HG03039 (cell line): ENCODE measurements around the gene GJB2.

Source experiments
- ATAC-seq: cut with Tn5 transposase; IDR thresholded peaks from one replicate; pipeline ENCODE4 v1.9.1; 2021; ENCODE audit warnings: mild to moderate bottlenecking, moderate library complexity; ENCODE audit not compliant: unreplicated experiment

GJB2 gene

DNA sequence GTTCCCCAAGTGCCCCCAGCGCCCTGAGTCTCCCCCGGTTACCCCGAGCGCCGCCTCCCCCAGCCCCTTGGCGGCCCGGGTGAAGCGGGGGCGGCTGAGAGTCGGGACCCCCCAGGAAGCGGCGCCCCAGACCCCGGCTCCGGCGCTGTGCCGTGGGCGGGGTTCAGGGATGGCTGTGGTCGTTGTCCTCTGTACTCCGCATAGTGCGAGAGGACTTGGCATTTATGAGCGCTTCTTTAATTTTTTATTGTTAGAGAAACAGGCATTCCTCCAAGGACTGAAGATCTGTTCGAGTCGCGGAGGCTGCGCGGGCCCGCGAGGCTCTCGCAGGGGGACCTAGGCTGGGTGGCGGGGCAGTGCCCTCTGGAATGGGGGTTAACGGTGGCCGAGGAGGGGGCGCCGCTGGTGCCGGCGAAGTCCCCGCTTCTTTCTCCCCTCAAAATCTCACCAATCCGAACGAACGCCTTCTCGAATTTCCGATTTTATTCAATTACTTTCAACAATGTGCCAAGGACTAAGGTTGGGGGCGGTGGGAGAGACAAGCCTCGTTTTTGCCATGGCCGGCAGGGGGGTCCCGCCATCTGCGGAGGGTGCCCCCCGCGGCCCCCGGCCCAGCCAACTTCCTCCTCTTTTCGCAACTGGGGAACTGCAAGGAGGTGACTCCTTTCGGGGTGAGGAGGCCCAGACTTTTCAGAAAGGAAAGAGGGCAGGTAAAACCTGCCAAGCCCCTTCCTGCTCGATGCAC, 596 bp upstream of the GJB2 start:
- ATAC-seq, result no peak

DNA sequence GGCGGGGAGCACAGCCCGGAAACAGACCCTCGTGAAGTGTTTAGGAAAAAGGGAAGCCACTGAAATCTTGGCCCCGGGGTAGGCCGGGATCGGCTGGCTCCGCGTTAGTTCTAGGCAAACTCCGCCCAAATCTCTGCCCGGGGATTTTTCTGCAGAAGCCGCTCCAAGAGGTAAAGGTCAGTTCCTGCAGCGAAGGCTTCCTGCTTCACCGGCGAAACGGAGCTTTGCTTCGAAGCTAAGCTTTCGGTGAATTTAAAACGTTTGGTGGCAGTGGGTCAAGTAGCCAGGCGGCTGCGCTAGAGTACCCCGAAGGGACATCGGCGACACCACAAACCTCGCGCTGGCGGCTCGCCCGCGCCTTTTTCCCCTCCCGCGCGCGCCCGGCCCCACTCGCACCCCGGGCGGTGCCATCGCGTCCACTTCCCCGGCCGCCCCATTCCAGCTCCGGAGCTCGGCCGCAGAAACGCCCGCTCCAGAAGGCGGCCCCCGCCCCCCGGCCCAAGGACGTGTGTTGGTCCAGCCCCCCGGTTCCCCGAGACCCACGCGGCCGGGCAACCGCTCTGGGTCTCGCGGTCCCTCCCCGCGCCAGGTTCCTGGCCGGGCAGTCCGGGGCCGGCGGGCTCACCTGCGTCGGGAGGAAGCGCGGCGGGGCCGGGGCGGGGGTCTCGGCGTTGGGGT, 441 bp downstream of the GJB2 start:
- ATAC-seq, result no peak

DNA sequence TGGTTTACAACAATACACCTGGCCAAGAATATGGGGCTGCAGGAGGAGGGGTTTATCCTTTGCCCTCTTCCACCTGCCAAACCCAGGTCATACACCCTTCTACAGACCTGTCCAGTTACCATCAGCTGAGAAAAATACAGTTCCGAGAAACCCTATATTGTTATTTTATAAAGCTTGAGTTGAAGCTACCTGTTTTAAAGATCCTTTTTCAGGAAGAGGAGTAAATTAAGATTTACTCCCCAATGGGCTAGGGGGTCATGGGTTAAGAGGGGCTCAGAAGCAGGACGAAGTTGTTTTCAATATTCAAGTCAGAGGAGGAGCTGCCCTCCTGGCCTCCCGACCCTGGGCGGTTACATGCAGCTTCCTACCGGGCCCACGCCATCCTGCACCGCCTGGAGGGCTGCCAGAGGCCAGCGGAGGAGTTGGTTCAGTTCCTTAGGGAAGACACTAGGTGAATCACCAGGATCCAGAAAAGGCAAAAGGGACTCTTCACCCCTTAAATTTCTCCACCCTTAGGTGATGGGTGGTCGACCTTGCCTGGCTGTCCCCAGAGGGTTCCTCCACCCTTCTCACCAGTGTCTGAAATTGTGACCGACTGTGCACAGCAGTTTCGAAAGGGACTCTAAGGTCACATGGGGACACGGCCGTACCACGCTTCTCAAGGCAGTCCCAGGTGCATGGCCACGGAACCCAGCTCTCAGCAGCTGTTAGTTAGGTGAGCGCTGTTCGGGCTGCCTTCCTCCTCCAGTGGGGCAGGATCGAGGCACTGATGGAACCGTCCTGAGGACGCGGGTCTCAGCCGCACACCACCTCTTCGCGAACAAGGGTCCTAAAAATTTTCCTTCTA, 1.2 kb downstream of the GJB2 start:
- ATAC-seq, result no peak

DNA sequence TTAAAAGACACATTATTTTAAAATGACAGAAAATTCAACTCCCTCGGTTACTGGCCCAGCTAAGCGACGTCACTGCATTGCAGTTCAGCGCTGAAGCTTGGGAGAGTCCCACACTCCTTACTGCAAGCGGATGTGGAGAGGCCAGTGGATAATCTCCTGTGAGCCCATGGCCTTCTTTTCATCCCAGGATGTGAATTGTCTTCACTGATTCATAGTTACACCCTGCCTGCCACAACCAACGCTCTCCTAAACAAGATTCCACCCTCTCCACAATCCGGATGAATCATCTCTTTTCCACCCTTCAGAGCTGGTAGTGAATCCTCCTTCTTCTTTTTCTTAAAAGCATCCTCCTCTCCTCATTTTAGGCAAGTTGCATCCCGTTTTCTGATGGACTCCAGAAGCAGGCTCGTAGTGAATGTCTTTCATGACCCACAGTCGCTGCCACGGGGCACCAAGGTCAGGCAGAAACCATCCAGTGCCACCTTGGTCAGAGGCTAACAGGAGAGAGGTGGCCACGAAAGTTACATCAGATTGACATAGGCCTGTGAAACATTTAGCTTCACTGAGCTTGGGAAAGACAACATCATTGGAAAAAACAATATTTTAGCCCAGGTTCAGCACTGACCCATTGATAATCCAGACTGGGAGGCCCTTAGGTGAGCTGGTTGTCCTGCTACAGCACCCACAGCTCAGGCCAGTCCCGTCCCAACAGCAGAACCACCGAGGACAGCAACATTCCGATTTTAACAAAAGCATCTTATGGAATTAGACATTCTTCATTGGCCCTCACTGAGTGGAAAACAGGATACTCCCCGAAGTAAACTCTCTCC, 2.0 kb downstream of the GJB2 start:
- no peak for ATAC-seq

DNA sequence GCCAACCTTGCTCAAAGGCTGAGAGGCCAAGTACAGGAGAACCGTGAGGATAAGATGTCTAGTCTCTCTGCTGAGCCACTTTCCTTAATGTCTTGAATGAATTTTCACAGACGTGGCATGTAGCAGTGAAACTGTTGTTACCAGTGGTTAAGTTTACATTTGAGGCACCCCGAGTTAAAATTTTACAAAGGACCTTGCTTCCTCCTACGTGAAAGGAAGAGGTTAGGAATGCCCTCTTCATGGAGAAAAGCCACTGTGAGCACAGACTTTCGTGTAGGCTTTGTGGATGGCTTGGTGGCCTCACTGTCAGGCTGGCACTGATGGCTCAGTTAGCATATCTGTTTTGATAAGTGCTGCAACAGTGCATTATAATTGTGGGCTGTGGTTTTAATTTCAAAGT, 2.7 kb downstream of the GJB2 start:
- no peak for ATAC-seq

DNA sequence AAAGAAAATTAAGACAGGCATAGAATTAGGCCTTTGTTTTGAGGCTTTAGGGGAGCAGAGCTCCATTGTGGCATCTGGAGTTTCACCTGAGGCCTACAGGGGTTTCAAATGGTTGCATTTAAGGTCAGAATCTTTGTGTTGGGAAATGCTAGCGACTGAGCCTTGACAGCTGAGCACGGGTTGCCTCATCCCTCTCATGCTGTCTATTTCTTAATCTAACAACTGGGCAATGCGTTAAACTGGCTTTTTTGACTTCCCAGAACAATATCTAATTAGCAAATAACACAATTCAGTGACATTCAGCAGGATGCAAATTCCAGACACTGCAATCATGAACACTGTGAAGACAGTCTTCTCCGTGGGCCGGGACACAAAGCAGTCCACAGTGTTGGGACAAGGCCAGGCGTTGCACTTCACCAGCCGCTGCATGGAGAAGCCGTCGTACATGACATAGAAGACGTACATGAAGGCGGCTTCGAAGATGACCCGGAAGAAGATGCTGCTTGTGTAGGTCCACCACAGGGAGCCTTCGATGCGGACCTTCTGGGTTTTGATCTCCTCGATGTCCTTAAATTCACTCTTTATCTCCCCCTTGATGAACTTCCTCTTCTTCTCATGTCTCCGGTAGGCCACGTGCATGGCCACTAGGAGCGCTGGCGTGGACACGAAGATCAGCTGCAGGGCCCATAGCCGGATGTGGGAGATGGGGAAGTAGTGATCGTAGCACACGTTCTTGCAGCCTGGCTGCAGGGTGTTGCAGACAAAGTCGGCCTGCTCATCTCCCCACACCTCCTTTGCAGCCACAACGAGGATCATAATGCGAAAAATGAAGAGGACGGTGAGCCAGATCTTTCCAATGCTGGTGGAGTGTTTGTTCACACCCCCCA, 3.8 kb downstream of the GJB2 start:
- ATAC-seq, result no peak

DNA sequence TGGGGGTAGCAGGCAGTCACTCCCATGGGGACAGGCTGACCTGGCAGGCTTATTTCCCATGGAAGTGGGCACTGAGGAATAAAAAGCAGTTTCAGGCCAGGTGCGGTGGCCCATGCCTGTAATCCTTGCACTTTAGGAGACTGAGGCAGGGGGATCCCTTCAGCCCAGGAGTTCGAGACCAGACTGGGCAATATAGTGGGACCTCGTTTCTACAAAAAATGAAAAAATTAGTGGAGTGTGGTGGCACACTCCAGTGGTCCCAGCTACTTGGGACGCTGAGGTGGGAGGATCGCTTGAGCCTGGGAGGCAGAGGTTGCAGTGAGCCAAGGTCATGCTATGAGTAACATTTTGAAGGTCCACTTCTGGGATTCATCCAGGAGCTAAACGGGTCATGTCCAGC, 6.0 kb downstream of the GJB2 start:
- ATAC-seq, result no peak

DNA sequence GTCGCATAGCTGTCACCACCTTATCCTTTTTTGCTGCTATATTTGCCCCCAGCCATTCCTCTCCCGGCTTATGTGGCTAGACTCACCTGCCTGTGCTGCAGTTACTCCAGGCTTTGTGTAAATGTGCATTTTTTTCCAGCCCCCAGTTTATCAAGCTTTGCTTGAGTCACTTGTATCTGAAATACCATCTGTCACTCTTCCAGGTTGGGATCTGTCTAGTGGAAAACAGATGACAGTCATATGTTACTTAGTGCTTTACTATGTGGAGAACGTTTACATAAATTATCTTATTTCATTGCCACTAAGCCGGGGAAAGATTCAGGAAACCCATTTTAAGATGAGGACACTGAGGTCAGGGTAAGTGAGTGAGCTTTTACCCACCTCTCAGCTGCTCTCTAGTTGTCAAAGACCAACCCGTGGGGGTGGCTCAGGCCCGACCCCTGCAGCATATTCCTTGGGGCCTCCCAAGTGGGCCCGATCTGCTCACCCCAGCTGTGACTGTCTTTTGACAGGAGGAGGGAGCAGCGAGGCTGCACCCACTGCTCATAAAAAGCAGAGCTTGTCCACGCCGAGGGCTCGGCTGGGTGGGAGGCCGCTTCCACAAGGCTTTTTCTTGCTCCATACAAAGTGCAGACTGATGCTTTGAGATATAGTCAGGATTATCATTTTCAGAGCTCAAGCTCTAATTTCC, 7.2 kb downstream of the GJB2 start:
- ATAC-seq, result no peak

DNA sequence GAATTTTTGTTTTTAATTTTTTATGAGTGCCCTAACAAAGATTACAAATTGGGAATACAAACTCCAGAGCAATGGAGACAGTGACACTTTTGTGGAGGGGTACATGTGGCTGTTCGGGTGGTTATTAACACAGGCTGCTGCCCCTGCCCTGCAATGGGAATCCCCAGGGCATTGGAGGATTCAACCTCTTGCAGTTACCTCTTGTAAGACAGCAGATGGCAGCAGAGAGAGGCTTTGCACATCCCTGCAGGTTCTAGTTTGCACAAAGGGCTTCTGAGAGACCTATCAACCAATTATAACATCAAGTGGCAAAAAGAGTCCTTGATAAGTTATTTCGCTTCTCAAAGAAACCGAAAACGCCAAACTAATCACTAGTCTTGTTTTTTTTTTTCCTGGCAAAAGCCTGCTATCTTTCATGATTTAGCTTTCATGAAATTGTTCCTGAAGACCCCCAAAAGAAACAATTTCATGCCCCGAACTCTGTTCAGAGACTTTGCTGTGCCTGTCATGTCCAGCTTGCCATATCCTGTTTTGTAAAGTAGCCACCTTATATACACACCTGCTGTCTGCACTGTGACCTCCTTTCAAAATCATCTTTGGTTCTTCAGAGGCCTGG, 10.4 kb downstream of the GJB2 start:
- ATAC-seq, result peak; percentile 66

DNA sequence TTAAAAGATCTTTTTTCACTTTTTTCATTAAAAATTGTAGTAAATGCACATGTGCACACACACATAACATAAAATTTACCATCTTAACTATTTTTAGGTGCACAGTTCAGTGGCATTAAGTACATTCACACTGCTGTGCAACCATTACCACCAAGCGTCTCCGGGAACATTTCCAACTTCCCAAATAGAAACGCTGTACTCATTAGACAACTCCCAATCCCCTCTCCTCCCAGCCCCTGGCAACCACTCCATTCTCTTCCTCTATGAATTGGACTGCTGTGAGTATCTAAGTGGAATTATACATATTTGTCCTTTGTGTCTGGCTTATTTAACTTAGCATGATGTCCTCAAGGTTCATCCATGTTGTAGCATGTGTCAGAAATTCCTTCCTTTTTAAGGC, 11.6 kb downstream of the GJB2 start:
- ATAC-seq, result no peak

DNA sequence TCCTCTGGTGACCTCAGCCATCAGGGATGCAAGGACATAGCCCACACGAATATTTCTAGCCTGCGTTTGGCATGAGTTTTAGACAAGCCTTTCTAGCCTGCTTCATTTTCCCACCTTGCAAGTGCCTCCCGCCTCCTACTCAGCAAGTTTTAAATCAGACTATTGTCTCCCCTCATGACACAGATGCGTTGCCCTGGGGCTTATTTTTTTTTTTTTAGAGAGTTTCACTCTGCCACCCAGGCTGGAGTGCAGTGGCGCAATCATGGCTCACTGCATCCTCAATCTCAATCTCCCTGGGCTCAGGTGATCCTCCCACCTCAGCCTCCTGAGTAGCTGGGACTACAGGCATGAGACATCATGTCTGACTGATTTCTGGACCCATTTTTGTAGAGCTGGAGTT, 14.6 kb downstream of the GJB2 start:
- ATAC-seq, result no peak

DNA sequence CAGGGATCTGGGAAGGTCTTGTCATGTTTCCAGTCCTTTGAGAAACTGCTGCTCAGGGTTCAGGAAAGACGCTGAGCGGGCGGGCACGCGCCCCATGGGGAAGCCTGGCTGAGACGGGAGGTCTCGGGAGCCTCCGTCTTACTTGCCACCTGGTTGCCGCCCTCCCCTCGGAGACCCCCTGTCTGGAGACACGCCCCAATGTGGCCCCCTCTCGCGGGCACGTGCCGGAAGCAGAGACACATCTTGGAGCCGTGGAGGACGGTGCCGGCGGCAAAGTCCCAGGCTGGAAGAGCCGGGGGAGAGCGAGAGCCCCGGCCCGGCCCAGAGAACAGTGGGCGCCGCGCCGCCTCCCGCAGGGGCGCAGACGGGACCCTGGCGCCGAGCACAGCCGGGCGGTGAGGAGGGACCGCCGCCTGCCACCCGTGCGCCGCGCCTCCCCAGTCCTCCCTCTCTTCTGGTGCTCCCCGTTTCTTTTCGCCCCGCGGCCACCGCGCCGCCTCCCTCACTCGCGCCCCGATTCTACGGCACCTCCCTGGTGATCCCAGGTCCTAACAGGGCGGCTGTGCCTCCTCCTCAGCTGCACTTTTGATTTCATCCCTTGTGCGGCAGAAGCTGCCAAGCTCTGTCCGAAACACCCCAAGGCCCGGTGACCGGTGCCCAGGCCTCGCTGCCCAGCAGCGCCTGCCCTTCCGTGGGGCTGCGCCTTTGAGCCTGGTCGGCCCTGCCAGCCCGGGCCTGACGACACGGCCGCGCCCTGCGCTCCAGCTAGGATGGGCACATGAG, 15.5 kb downstream of the GJB2 start:
- ATAC-seq, result no peak

DNA sequence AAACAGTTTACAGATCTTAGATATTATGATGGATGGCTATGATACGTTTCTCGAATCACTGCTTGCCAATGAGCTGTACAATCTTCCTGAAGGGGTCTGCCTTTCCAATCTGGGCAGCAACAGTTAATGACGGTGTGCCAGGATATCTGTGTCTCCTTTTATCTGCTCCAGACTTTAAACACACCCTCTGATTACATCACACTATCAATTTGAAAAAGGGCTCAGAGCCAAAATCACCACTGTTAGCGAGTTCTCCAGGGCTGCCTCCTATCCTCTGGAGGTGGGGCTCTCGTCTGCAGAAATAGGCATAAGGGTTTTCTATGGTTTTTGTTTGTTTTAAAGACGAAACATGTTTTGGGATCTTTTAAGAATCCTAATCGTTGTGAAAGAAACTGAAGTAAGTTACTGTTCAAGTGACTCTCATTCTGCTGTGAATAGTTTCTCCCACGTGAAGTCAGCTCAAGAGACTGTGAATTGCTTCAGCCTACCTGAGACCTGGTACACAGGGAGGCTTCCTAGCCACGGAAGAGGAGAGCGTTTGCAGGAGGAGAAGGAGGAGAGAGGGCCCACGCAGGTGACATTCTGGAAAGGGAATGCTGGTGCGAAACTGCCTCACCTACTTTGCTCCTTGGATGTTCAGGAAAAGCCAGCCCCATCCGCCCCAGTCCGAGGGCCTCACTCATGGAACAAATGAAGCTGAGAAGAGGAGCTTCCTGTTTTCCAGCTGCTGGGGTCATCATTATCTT, 16.7 kb downstream of the GJB2 start:
- no peak for ATAC-seq

DNA sequence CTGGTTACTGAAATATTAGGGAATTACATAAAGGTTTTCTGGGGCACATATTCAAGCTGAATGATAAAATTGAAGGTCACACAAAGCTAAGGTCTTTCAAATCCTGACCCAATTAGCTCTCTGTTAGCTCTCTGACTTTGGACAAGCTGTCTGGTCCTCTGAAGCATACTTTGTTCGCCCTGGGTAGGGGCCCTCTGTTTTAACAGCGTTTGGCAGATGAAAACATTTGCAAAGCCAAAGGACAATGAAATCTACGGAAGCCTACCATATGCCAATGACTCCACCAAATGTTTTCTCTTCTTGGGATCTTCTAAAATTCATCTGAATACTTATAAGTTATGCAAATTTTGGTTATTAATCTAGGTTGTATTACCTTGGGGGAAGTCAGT, 17.3 kb downstream of the GJB2 start:
- no peak for ATAC-seq

DNA sequence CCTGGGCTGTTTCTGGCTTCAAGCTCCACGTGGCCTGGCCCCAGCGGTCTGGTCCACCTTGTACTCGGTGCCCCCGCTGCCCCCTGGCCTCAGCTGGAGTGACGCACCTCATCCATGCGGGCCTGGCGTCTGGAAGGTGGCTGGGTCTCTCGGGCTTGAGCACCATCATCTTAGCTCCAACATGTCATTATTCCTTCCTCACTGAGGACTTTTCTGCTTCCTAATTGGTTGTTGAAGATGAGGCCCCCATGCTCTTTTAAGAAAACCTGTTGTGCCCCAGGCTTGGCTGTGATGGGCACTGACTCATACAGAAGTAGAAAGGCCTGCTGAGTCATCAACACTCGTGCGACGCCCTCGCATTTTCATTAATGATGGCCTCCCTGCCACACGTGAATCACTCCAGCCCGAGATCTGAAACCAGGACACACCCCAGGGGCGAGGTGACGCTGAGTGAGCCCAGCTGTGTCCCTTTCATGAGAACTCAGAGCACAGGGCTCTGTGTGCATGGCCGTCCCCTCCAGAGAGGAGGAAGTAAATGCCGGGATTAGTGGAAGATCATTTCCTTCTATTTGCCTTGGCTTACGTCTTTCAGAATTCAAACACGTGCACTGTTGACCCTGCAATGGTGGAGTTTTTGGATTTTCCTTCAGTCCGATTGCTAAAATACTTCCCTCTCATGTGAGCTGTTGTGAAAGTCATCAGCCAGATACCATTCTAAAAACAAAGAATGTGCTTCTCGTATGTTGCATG, 17.9 kb downstream of the GJB2 start:
- peak; percentile 92 for ATAC-seq

DNA sequence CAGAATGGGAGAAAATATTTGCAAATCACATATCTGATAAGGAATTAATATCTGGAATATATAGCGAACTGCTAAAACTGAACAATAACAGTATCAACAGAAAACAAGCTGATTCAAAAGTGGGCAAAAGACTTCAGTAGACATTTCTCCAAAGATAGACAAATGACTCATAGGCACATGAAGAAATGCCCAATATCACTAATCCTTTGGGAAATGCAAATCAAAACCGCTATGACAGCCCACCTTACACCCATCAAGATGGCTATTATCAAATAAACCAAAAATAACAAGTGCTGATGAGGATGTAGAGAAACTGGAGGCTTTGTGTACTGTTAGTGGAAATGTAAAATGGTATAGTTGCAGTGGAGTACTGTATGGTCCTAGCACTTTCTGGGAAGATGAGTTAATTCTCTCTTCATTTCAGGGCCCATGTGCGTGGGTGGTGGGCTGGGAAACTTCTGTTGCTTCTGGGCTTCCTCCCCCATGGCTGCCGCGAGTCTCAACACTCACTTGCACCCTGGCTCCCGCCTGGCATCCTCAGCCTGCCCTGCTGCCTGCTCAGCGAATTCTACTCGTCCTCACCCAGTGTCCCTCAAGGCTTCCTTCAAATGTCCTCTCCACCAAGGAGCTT, 19.5 kb downstream of the GJB2 start:
- no peak for ATAC-seq
